ENCODE results near the gene AIF1L. TPM values are rescaled to one million over a fixed set of nuclear protein-coding genes. Genes with fewer than 3 reads are reported as not detected.
"Not testable (repeated sequence)": the region's sequence is repeated elsewhere in the genome, so short reads cannot be mapped to it uniquely, and the experiment has no call there.

AIF1L gene
- total and polyA plus RNA-seq, 9 donors, result 19.3 to 33.2 (median 23.3) TPM

- Histone ChIP-seq H3K27ac (ENCODE audit: low read length) (no peak overlapping the region), H3K9me3 (replicated peaks; ENCODE audit: control insufficient read depth, low read depth, low read length) (no peaks in the 10 kb centered on the region), H3K4me3 (ENCODE audit: low read length) (no peak overlapping the region), H3K27me3 (ENCODE audit: control insufficient read depth, insufficient read depth, low read length) (peaks cover 32% of the 10 kb centered on the region), H3K36me3 (ENCODE audit: control insufficient read depth, insufficient read depth, low read length) (no peaks in the 10 kb centered on the region), H3K4me1 (ENCODE audit: control insufficient read depth, insufficient read depth, low read length) (peaks cover 72% of the 10 kb centered on the region)
- peak; percentile 49 for DNase-seq
- WGBS (ENCODE audit: insufficient coverage), result 33% methylated on average over 7 of the region's 13 CpGs
Observed at GRCh38 chr9:131098391-131099101, 2.2 kb downstream of the AIF1L start.

GRCh38 chr9:131099102-131099606 is 2.8 kb downstream of the AIF1L start:
- Histone ChIP-seq H3K4me3 (ENCODE audit: low read length) (no peak overlapping the region), H3K36me3 (ENCODE audit: control insufficient read depth, insufficient read depth, low read length) (no peaks in the 10 kb centered on the region), H3K4me1 (ENCODE audit: control insufficient read depth, insufficient read depth, low read length) (peaks cover 68% of the 10 kb centered on the region), H3K9me3 (replicated peaks; ENCODE audit: control insufficient read depth, low read depth, low read length) (no peaks in the 10 kb centered on the region), H3K27ac (ENCODE audit: low read length) (no peak overlapping the region), H3K27me3 (ENCODE audit: control insufficient read depth, insufficient read depth, low read length) (peaks cover 29% of the 10 kb centered on the region)
- 82% methylated on average over 8 of the region's 8 CpGs for WGBS (ENCODE audit: insufficient coverage)
- DNase-seq, result no peak

GRCh38 chr9:131099845-131100244 is 3.5 kb downstream of the AIF1L start:
- Histone ChIP-seq H3K27me3 (ENCODE audit: control insufficient read depth, insufficient read depth, low read length) (peaks cover 23% of the 10 kb centered on the region), H3K4me1 (ENCODE audit: control insufficient read depth, insufficient read depth, low read length) (peaks cover 63% of the 10 kb centered on the region)
- not testable (repeated sequence) for H3K36me3 ChIP-seq (ENCODE audit: control insufficient read depth, insufficient read depth, low read length); H3K27ac ChIP-seq (ENCODE audit: low read length); H3K4me3 ChIP-seq (ENCODE audit: low read length); H3K9me3 ChIP-seq (replicated peaks; ENCODE audit: control insufficient read depth, low read depth, low read length); DNase-seq
- 97% methylated on average over 6 of the region's 8 CpGs for WGBS (ENCODE audit: insufficient coverage)

- WGBS (ENCODE audit: insufficient coverage), result 97% methylated on average over 6 of the region's 9 CpGs
- Histone ChIP-seq H3K36me3 (ENCODE audit: control insufficient read depth, insufficient read depth, low read length) (no peaks in the 10 kb centered on the region), H3K4me1 (ENCODE audit: control insufficient read depth, insufficient read depth, low read length) (peaks cover 64% of the 10 kb centered on the region), H3K4me3 (ENCODE audit: low read length) (no peak overlapping the region), H3K27me3 (ENCODE audit: control insufficient read depth, insufficient read depth, low read length) (peaks cover 19% of the 10 kb centered on the region), H3K9me3 (replicated peaks; ENCODE audit: control insufficient read depth, low read depth, low read length) (no peaks in the 10 kb centered on the region), H3K27ac (ENCODE audit: low read length) (peak overlapping the region; percentile 17)
- DNase-seq, result no peak
Observed at GRCh38 chr9:131100445-131100844, 4.1 kb downstream of the AIF1L start.

- 81% methylated on average over 11 of the region's 11 CpGs for WGBS (ENCODE audit: insufficient coverage)
- no peak for DNase-seq
- no peak overlapping the region for H3K27ac ChIP-seq (ENCODE audit: low read length)
- H3K4me3 ChIP-seq (ENCODE audit: low read length), result no peak overlapping the region
- H3K36me3 ChIP-seq (ENCODE audit: control insufficient read depth, insufficient read depth, low read length), result no peaks in the 10 kb centered on the region
- H3K9me3 ChIP-seq (replicated peaks; ENCODE audit: control insufficient read depth, low read depth, low read length), result no peaks in the 10 kb centered on the region
- H3K4me1 ChIP-seq (ENCODE audit: control insufficient read depth, insufficient read depth, low read length), result peaks cover 57% of the 10 kb centered on the region
- H3K27me3 ChIP-seq (ENCODE audit: control insufficient read depth, insufficient read depth, low read length), result peaks cover 11% of the 10 kb centered on the region
Observed at GRCh38 chr9:131101207-131101964, 5.1 kb downstream of the AIF1L start.

- Histone ChIP-seq H3K4me3 (ENCODE audit: low read length) (no peak overlapping the region), H3K9me3 (replicated peaks; ENCODE audit: control insufficient read depth, low read depth, low read length) (no peaks in the 10 kb centered on the region), H3K4me1 (ENCODE audit: control insufficient read depth, insufficient read depth, low read length) (peaks cover 44% of the 10 kb centered on the region), H3K27ac (ENCODE audit: low read length) (peak overlapping the region; percentile 64), H3K36me3 (ENCODE audit: control insufficient read depth, insufficient read depth, low read length) (no peaks in the 10 kb centered on the region), H3K27me3 (ENCODE audit: control insufficient read depth, insufficient read depth, low read length) (peaks cover 2% of the 10 kb centered on the region)
- DNase-seq, result no peak
- WGBS (ENCODE audit: insufficient coverage), result 71% methylated on average over 5 of the region's 9 CpGs
Observed at GRCh38 chr9:131103024-131103423, 6.7 kb downstream of the AIF1L start.

- no peaks in the 10 kb centered on the region for H3K9me3 ChIP-seq (replicated peaks; ENCODE audit: control insufficient read depth, low read depth, low read length)
- H3K27me3 ChIP-seq (ENCODE audit: control insufficient read depth, insufficient read depth, low read length), result no peaks in the 10 kb centered on the region
- no peak overlapping the region for H3K4me3 ChIP-seq (ENCODE audit: low read length)
- no peaks in the 10 kb centered on the region for H3K36me3 ChIP-seq (ENCODE audit: control insufficient read depth, insufficient read depth, low read length)
- no peak overlapping the region for H3K27ac ChIP-seq (ENCODE audit: low read length)
- H3K4me1 ChIP-seq (ENCODE audit: control insufficient read depth, insufficient read depth, low read length), result peaks cover 39% of the 10 kb centered on the region
- 100% methylated on average over 1 of the region's 3 CpGs for WGBS (ENCODE audit: insufficient coverage)
- no peak for DNase-seq
Observed at GRCh38 chr9:131103535-131103934, 7.2 kb downstream of the AIF1L start.

GRCh38 chr9:131104016-131104740 is 7.8 kb downstream of the AIF1L start:
- WGBS (ENCODE audit: insufficient coverage), result 59% methylated on average over 3 of the region's 5 CpGs
- H3K27ac ChIP-seq (ENCODE audit: low read length), result no peak overlapping the region
- no peaks in the 10 kb centered on the region for H3K36me3 ChIP-seq (ENCODE audit: control insufficient read depth, insufficient read depth, low read length)
- no peaks in the 10 kb centered on the region for H3K9me3 ChIP-seq (replicated peaks; ENCODE audit: control insufficient read depth, low read depth, low read length)
- no peak for DNase-seq
- peaks cover 32% of the 10 kb centered on the region for H3K4me1 ChIP-seq (ENCODE audit: control insufficient read depth, insufficient read depth, low read length)
- no peak overlapping the region for H3K4me3 ChIP-seq (ENCODE audit: low read length)
- H3K27me3 ChIP-seq (ENCODE audit: control insufficient read depth, insufficient read depth, low read length), result no peaks in the 10 kb centered on the region

- H3K4me3 ChIP-seq (ENCODE audit: low read length), result no peak overlapping the region
- H3K36me3 ChIP-seq (ENCODE audit: control insufficient read depth, insufficient read depth, low read length), result no peaks in the 10 kb centered on the region
- 93% methylated on average over 6 of the region's 8 CpGs for WGBS (ENCODE audit: insufficient coverage)
- no peaks in the 10 kb centered on the region for H3K9me3 ChIP-seq (replicated peaks; ENCODE audit: control insufficient read depth, low read depth, low read length)
- H3K27ac ChIP-seq (ENCODE audit: low read length), result no peak overlapping the region
- H3K27me3 ChIP-seq (ENCODE audit: control insufficient read depth, insufficient read depth, low read length), result no peaks in the 10 kb centered on the region
- no peak for DNase-seq
- peaks cover 19% of the 10 kb centered on the region for H3K4me1 ChIP-seq (ENCODE audit: control insufficient read depth, insufficient read depth, low read length)
Observed at GRCh38 chr9:131105952-131106351, 9.6 kb downstream of the AIF1L start.

GRCh38 chr9:131107760-131108159 is 11.4 kb downstream of the AIF1L start:
- Histone ChIP-seq H3K4me3 (ENCODE audit: low read length) (no peak overlapping the region), H3K27me3 (ENCODE audit: control insufficient read depth, insufficient read depth, low read length) (no peaks in the 10 kb centered on the region), H3K36me3 (ENCODE audit: control insufficient read depth, insufficient read depth, low read length) (peaks cover 2% of the 10 kb centered on the region), H3K9me3 (replicated peaks; ENCODE audit: control insufficient read depth, low read depth, low read length) (no peaks in the 10 kb centered on the region), H3K4me1 (ENCODE audit: control insufficient read depth, insufficient read depth, low read length) (peaks cover 9% of the 10 kb centered on the region), H3K27ac (ENCODE audit: low read length) (no peak overlapping the region)
- WGBS (ENCODE audit: insufficient coverage), result 63% methylated on average over 7 of the region's 8 CpGs
- DNase-seq, result no peak
